Stimulated activated CD4-positive, alpha-beta T cell treated with anti-CD3 and anti-CD28 coated beads, TNF-alpha, amount 100 ng/mL, for 48 hours (primary cell): ENCODE results near the gene ACTR8.

Experiments used
- DNase-seq, 3 donors: peaks; one replicate each; pipeline ENCODE4 v3.0.0-alpha.2; 2020; ENCODE audit warnings: low read depth in 3 of 3

ACTR8 gene

DNA sequence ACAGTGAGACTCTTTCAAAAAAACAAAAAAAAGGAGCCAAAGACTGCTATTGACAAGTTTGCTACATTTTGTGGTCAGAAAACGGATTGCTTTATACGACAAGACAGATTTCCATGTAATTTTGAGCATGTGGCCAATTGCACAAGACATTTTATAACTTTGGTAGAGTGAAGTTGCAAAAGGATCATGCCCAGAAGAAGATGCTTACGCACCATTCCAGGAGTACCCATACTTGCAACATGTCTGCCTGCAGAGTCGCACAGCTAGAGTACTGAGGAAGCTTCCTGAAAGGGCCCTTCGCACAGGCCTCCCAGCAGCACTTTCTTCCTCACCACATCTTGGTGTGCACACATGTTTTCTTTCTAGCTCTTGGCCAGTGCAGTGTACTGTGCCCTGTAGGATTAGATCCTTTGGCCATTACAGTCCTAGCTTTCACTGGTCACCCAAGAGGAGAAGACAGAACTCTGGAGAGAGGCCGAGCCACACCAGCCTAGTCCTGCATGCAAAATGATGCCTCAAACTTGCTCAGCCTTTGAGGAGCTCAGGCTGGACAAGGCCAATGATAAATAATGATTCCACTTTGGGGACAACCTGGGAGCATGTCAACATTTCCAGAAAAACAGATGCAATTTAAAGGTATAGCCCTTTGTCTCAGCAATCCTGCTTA, 47.4 kb downstream of the ACTR8 start:
- DNase-seq = no peak

DNA sequence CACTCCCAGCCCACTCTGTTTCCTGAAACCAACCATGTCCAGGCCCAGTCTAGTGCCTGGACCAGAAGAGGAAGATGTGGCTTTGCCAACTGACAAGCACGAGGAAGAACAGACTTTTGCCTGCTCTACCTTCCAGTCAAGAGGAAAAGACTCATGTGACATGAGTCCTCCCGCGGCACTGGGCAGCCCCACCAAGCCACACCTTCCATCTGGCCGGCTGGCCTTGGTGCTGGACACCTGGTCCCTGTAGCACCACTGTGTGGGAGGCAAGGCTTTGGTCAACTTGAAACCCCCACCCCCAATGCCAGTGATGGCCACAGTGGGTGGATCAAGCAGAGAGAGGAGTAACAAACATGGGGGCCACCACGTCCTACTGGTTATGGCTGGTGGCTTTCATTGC, 48.3 kb downstream of the ACTR8 start:
- DNase-seq = no peak

DNA sequence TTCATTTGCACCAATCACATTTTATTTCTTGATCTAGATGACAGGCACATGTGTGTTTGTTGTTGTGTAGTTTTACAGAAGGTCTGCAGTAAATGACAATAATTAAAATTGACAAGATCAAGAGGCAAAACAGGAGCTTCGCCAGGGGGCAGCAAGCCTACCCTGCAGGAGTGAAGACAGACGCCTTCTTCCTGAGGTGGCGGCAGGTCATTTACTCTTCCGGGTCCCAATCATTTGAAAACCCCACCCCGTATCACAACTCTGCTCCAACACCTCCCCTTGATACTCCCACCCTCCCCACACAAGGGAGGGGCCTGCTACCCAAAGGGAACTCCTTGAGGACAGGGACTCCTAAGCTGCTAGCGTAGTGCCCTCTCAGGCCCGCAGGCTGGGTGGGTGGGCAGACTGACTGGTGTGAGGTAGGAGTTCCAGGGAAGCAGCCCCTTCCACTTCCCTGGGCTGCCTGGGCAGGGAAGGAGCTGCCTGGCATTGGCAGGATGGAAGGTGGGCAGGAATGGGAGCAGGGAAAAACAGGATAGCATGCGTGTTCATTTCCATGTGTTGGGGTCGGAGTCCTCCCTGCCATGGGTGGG, 48.8 kb downstream of the ACTR8 start:
- DNase-seq = no peak

DNA sequence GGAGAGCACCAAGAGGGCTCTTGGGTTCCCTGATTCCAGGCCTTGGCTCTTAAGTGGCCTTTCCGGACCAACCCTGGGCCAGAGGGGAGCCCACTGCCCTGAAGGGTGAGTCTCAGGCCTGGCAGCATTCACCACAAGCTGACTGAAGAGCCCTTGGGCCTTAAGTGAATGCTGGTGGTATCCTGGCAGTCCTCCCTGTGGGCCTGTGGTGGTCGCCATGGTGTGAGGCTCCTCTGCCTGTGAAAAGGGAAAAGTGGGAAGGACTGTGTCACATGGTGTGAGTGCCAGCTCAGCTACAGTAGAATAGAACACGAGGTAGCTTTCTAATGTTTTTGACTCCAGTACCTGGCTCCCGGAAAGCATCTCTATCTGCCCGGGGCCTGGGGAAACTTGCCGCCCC, 51.0 kb downstream of the ACTR8 start:
- no peak for DNase-seq

DNA sequence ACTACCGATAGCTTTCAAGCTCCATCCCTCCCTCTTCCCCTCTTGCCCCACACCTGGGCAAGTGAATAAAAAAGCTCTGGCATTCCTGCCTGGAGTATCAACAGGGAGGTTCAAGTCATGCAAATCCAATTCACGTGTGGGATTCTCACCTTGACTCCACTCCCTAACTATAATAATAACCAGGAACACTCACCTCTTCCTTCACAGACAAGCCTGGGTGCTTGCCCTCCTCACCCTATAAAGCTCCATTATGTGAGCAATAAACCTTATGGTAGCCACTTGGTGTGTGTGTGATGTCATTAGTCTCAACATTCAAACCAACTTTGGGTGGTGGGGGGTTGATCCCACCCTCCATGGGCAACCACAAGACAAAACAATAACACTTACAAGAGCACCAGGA, 52.3 kb downstream of the ACTR8 start:
- no peak for DNase-seq

DNA sequence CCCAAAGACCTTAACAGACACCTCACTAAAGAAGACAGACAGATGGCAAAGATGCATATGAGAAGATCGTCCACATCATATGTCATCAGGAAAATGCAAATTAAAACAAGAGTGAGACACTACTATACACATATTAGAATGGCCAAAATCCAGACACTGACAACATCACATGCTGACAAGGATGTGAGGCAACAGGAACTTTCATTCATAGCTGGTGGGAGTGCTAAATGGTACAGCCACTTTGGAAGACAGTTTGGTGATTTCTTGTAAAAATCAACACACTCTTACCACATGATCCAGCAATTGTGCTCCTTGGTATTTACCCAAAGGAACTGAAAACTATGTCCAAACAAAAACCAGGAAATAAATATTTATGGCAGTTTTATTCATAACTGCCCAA, 53.4 kb downstream of the ACTR8 start:
- no peak for DNase-seq

DNA sequence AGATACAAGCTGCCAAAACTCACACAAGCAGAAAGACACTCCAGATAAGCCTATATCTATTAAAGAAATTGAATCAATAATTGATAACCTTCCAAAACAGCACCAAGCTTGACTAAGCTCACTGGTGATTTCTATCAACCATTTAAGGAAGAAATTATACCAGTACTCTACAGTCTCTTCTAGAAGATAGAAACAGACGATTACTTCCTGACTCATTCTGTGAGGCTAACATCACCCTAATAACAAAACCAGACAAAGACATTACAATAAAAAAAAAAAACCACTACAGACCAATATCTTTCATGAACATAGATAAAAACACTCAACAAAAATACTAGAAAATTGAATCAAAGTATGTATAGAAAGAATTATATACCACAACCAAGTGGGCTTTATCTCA, 55.9 kb downstream of the ACTR8 start:
- DNase-seq = no peak

DNA sequence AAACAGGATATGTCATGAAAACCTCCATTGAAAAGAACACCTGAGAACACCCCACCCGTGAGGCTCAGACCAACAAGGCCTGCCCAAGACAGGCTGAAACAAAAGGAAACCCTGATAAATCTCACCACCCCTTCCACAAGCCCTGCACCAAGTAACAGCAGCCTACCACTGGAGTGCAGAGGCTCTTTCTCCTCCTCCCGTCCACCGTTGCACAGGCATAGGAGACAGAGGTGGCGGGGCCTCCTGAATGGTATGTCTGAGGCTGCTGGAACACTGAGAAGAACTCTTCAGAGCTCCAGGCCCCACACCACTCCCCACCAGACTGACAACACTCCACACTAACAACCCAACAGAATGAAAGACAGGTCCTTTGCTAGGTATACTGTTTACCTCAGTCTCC, 57.2 kb downstream of the ACTR8 start:
- no peak for DNase-seq

DNA sequence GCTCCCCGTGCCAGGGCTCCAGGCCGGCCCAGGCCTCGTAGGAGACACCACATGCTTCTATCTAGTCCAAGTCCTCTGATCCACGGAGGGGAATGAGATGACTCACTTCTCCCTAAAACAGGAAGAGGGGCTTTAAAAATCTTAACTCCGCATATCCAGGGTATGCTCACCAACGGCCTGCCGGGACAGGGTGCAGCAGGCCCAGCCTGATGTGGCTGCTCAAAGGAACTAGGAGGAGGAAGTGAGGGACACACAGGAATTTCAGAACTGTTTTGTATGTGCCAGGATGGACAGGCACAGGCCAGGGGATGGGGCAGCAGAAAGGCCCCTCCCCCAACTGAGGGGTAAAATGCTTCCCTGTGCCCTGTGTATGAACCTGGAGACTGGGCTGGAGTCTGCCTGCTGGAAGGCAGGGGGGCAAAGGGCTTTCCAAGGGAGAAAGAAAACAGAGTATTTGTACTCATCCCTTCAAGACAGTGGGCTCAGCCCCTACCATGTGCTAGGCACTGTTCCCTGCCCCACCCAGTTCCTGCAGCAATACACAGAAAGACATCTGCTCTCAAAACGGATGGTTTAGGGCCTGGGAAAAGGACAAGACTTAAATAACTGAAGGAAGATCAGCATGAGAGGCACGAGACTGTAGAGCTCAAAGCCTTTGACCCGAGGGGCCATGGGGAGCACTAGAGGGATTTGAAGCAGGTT, 57.8 kb downstream of the ACTR8 start:
- no peak for DNase-seq

DNA sequence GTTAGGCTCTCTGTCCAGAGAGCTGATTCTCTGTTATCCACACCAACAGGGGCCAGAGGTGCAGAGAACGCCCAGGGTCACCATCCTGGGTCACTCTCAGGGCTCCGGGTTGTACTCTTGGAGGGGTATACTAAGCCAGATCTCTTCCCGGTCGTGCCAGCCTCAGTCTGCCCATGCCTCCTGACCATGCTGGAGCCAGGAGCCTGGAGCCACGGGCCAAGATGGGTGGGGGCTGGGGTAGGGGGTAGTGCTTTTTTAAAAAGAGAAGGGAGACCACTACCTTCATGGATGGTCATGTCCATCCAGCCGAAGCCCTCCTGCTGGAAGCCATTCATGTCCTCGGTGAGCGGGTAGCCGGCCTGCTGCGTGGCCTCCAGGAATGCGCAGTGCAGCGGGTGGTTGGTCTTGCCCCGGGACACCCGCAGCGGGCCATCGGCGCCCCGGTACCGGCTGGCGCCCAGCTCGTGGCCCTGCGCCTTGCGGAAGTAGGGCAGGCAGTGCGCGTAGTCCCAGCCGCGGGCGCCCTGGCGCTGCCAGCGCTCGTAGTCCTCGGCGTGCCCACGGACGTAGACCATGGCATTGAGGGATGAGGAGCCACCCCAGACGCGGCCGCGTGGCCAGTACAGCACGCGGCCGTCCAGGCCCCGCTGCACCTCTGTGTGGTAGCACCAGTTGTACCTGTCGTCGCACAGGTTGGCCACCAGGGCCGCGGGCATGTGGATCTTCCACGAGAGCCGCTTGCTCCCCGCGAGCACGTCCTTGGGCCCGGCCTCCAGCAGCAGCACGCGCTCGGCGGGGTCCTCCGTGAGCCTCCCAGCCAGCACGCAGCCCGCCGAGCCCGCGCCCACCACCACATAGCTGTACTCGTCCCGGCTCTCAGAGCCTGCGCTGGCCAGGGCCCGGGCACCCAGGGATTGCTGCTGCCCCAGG, 58.7 kb downstream of the ACTR8 start:
- DNase-seq = no peak

DNA sequence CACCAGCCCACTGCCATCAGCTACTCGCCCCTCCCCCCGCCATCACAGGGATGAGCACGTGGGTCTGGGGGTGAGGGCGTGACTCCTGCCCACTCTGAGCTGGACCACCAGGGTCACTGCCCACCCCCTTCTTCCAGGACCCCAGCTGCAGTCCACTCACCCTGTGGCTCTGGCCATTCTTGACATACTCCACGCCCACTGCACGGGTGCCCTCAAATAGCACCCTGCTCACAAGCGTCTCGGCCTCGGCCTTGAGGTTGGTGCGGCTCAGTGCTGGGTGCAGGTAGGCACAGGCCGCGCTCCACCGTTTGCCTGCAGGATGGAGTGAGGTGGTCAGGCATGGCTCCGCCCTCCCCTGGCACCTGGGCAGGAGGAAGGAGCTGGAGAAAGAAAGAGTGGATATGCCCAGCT, 59.6 kb downstream of the ACTR8 start:
- no peak for DNase-seq

DNA sequence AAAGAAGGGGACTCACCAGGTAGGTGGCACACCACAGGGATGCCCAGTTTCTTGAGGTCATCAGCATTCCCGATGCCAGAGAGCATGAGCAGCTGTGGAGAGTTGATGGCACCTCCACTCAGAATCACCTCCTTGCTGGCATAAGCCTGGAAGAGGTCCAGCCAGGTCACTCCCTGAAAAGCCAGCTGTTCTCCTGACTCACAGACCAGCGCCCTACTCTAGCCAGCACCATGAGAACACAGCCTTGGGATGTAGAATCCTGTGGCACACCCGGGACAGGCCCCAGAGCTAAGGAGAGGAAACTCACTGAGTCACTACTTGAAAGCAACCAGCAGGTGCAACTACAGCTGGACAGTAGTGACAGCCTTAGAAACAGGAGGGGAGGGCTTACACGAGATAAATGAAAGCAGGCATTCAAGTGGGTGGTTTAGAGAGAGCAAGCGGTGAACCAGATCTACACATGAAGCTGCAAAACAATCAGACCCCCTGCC, 60.3 kb downstream of the ACTR8 start:
- no peak for DNase-seq

DNA sequence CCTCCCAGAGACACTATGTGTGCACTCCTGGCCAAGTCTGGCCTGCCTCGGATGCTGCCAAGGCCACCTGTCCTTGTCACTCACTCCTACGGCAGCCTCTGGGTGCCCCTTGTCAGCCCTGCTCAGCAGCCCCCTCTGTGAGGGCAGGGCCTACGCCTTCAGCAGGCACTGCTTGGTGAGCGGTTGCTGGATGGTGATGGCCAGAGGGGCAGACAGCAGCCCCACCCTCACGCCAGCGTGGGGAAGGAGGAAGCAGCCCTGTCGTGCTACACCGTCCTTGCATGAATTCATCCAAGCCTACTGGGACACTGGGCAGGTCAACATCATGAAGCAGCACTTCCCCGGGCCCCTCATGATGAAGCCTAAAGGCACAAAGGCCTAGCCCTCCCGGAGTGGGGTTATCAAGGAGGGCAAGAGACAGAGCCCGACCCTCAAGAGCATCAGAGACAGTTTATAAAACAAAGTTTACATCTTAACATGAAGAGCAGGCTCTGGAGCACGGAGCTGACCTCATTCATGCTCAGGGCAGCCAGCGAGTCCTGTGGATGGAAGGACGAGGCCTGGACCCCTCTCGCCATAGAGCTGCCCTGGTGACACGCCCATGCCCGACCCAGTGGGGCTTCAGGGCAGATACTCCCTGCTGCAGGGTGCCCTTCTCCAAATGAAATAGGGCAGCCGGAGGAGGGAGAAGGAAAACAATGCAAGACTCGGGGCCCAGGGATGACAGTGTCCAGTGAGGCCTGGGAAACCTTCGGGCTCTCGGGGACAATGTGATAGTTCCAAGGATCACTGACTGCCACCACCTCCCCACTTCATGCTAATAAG, 61.0 kb downstream of the ACTR8 start:
- DNase-seq = no peak

DNA sequence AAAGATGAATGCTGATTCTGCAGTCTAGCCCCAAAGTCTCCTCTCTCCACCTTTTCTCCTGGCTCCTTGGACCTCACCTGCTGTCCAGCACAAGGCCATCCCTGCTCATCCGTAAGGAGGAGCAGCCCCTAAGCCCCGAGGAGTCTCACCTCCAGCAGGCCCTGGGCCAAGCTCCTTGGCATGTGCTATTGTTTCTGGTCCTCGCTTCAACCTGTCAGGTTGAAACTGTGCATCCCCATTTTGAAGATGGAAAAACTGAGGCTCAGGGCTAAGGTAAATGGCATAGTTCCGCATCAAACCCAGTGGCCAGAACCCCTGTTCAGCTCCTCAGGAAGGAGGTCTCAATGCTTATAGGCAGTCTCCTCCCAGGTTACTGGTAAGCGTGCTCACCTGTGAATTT, 61.9 kb downstream of the ACTR8 start:
- DNase-seq = no peak

DNA sequence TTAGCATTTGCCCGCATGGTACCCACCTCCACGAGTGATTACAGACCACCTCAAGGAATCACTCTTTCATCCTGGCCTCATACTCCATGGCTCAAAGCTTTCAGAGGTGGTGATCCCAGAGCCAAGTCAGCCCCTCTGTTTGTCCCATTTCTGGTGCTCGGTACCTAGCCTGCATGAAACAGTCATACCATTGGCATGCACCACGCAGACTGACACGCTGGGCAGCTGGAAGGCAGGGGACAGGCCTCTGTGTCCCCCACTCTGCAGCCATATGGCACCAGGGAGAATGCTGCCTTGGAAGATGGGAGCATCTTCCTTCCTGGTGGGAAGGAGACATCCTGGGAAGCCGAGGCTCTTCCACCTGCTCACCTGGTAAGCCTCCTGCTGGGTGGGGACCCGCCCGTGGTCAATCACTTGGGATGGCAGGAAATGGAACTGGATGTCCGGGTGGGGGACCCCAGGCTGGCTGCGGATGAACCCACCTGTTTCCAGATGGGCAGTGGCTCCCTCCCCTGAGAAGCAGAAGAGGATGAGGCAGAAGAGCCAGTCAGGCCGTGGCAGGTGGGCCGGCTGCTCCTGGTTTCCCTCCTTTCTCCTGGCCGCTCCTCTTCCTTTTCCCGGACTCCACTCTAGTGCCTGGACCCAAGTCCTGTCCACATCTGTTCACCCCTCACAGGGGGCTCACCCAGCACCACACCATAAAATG, 62.6 kb downstream of the ACTR8 start:
- no peak for DNase-seq

DNA sequence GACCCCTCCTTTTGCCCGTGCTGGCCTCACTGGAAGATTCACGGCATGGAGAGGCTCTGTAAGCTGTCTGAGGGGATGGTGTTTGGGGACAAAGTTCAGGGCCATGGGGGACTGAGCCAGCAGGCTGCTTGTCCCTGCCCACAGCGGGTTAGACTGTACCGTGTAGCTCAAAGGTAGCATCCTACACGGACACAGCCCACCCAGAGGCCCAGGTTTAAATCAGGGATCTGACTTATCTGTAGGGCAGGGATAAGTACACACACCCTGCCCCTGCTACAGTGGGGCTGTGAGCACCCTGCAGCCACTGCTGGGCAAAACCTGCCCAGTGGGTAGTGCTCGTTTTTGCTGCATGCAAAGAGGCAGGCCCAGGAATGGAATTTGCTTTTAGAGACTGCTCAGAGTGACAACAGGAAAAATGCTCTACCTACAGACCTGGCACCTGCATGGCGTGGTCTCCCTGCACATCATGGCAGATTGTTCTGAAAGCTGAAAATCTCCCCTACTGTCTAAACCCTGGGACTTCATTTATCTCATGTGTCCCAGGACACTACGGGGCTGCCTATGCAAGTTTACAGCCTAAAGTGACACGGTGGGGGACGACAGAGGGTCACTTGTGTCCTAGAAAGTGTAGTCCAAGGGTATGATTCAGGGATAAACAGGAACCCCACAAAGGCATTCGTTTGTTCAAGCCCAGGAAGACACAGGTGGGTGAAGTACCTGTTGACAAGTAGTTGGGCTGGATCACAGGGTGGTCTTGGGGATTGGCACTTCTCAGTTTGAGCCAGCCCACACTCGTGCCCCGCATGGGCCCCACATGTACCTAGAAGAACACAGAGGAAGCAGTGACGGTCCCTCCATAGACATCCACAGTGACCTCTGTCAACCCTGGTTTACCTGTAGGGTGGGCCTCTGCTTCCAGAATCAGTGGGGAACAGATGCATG, 63.5 kb downstream of the ACTR8 start:
- no peak for DNase-seq

DNA sequence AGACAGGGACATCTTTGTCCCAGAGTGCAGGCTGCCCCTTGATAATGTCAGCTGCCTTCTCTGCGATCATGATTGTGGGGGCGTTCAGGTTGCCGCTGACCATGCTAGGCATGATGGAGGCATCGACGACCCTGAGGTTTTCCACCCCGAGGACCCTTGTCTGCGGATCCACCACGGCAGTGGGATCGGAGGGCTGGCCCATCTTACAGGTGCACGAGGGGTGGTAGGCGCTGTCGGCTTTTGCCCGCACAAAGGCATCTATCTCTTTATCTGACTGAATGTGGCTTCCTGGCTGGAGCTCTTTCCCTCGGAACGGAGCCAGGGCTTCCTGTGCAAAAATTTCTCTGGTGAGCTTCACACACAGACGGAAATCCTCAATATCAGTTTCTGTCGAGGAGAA, 64.1 kb downstream of the ACTR8 start:
- no peak for DNase-seq

DNA sequence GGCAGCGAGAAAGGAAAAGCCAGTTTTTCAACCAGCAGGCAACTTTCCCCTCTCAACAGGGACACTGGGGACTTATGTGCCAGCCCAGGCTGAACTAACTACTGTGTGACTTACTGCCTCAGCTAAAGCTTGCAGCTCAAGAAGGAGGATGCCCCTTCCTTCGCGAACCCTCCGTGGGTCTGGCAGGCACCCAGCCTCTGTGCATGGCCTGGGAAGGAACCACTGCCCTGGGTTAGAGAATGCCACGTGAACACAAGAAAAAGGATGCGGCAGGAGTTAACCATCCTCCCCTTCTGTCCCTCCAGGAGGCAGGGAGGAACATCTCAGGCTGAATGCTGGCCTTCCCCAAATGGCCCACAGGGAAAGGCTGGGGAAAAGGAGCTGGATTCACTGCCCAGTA, 64.7 kb downstream of the ACTR8 start:
- DNase-seq = no peak
